ENCODE data around the gene MICALL1.

GRCh38 chr22:37912171-37912570 lies 6.1 kb downstream of the MICALL1 start:
- no peak for TF ChIP-seq CTCF (IDR thresholded peaks at IDR 0.05)
- no peak for TF ChIP-seq EZH2 (IDR thresholded peaks at IDR 0.05)
- TF ChIP-seq EZH2phosphoT487 (IDR thresholded peaks at IDR 0.05), result no peak
